HG02623 (cell line): ENCODE measurements around the gene STAG1.
"Not testable (repeated sequence)": the region's sequence is repeated elsewhere in the genome, so short reads cannot be mapped to it uniquely, and the experiment has no call there.

Experiments
- ATAC-seq: cut with Tn5 transposase; IDR thresholded peaks from one replicate; pipeline ENCODE4 v1.9.1; 2021; ENCODE audit warnings: moderate library complexity; ENCODE audit not compliant: unreplicated experiment

STAG1 gene

GRCh38 chr3:136749091-136749490 is 3.1 kb downstream of the STAG1 start:
- ATAC-seq: no peak

- no peak for ATAC-seq
Observed at GRCh38 chr3:136745916-136746315, 6.3 kb downstream of the STAG1 start.

- ATAC-seq: no peak
Observed at GRCh38 chr3:136741063-136741462, 11.1 kb downstream of the STAG1 start.

GRCh38 chr3:136740351-136740958 is 11.7 kb downstream of the STAG1 start:
- ATAC-seq: no peak

- ATAC-seq: not testable (repeated sequence)
Observed at GRCh38 chr3:136736950-136737349, 15.2 kb downstream of the STAG1 start.

- no peak for ATAC-seq
Observed at GRCh38 chr3:136735103-136735502, 17.1 kb downstream of the STAG1 start.

GRCh38 chr3:136734382-136735070 is 17.7 kb downstream of the STAG1 start:
- no peak for ATAC-seq

GRCh38 chr3:136733317-136733833 is 18.8 kb downstream of the STAG1 start:
- no peak for ATAC-seq

- ATAC-seq: no peak
Observed at GRCh38 chr3:136731274-136731884, 20.8 kb downstream of the STAG1 start.

- no peak for ATAC-seq
Observed at GRCh38 chr3:136730595-136731273, 21.4 kb downstream of the STAG1 start.

- ATAC-seq: no peak
Observed at GRCh38 chr3:136728918-136729317, 23.3 kb downstream of the STAG1 start.

GRCh38 chr3:136728473-136728872 is 23.7 kb downstream of the STAG1 start:
- no peak for ATAC-seq

- no peak for ATAC-seq
Observed at GRCh38 chr3:136725468-136725867, 26.7 kb downstream of the STAG1 start.

- not testable (repeated sequence) for ATAC-seq
Observed at GRCh38 chr3:136722916-136723315, 29.3 kb downstream of the STAG1 start.

- ATAC-seq: not testable (repeated sequence)
Observed at GRCh38 chr3:136722399-136722798, 29.8 kb downstream of the STAG1 start.

GRCh38 chr3:136720091-136720490 is 32.1 kb downstream of the STAG1 start:
- ATAC-seq: no peak

GRCh38 chr3:136716629-136717028 is 35.5 kb downstream of the STAG1 start:
- ATAC-seq: no peak

GRCh38 chr3:136714020-136714419 is 38.2 kb downstream of the STAG1 start:
- ATAC-seq: no peak

GRCh38 chr3:136712941-136713340 is 39.2 kb downstream of the STAG1 start:
- ATAC-seq: no peak

GRCh38 chr3:136711888-136712287 is 40.3 kb downstream of the STAG1 start:
- not testable (repeated sequence) for ATAC-seq

- no peak for ATAC-seq
Observed at GRCh38 chr3:136711277-136711676, 40.9 kb downstream of the STAG1 start.
